Measurements from ENCODE around the gene SPDEF.

- TF ChIP-seq CTCF (IDR thresholded peaks at IDR 0.05) (no peak), EZH2 (IDR thresholded peaks at IDR 0.05) (no peak), EZH2phosphoT487 (IDR thresholded peaks at IDR 0.05) (no peak)
Measured at GRCh38 chr6:34596798-34597197, 40.7 kb upstream of the SPDEF start.
